ENCODE results near the gene TDRD15.
"Not testable (repeated sequence)": the region's sequence is repeated elsewhere in the genome, so short reads cannot be mapped to it uniquely, and the experiment has no call there.

The TDRD15 gene

DNA sequence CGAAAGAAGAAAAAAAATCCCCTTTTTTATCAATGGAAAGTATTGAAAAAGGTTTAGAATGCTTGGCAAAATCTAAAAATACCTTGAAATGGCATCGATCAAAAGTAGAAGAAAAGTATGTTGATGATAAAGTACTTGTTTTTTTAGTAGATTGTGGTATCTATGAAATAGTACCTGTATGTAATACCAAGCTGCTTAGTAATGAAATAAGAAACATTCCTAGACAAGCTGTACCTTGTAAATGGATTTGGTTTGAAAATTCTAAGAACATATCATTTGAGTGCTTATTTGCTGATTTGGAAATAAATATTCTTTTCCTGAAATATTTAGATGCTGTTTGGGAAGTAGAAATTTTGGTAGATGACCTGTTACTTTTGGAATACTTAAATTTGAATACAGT lies 18.4 kb downstream of the TDRD15 start (continued):
- no peak for TF ChIP-seq ZNF366 (tag by site-specific recombination; conservative IDR thresholded peaks at IDR 0.05)
- TF ChIP-seq ZBTB21 (tag by site-specific recombination; IDR thresholded peaks at IDR 0.05), result no peak
- no peak for TF ChIP-seq HOXA7 (CRISPR knock-in tag; IDR thresholded peaks at IDR 0.05; ENCODE audit: borderline replicate concordance)
- TF ChIP-seq, protein P1, sequence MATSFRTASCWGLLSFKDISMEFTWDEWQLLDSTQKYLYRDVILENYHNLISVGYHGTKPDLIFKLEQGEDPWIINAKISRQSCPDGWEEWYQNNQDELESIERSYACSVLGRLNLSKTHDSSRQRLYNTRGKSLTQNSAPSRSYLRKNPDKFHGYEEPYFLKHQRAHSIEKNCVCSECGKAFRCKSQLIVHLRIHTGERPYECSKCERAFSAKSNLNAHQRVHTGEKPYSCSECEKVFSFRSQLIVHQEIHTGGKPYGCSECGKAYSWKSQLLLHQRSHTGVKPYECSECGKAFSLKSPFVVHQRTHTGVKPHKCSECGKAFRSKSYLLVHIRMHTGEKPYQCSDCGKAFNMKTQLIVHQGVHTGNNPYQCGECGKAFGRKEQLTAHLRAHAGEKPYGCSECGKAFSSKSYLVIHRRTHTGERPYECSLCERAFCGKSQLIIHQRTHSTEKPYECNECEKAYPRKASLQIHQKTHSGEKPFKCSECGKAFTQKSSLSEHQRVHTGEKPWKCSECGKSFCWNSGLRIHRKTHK (tag by site-specific recombination; IDR thresholded peaks at IDR 0.05), result no peak
- TF ChIP-seq, protein P2, sequence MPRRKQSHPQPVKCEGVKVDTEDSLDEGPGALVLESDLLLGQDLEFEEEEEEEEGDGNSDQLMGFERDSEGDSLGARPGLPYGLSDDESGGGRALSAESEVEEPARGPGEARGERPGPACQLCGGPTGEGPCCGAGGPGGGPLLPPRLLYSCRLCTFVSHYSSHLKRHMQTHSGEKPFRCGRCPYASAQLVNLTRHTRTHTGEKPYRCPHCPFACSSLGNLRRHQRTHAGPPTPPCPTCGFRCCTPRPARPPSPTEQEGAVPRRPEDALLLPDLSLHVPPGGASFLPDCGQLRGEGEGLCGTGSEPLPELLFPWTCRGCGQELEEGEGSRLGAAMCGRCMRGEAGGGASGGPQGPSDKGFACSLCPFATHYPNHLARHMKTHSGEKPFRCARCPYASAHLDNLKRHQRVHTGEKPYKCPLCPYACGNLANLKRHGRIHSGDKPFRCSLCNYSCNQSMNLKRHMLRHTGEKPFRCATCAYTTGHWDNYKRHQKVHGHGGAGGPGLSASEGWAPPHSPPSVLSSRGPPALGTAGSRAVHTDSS (tag by site-specific recombination; IDR thresholded peaks at IDR 0.05), result no peak
- no peak for TF ChIP-seq ZSCAN30 (tag by site-specific recombination; IDR thresholded peaks at IDR 0.05)

DNA sequence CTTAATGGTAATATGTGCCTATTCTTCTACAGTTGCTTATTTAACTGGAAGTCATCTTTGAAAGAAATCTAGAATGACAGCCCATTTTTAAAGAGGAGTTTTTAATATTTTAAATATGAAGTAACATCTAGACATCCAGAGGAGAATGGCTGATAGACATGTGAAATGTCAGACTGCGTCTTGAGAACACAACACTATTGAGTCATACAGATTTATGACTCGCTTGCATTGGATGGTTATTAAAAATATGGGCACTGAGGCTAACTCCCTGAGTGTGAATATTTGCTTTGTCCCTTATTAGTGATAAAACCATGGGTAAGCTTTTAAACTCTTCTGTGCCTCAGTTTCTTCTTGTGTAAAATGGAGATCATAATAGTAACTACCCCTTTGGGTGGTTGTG lies 22.9 kb downstream of the TDRD15 start:
- no peaks in the 10 kb centered on the region for H3K36me3 ChIP-seq (ENCODE audit: control insufficient read depth in 2 of 2, insufficient read depth in 1 of 2, low read length in 2 of 2)
- ChIA-PET CTCF (no interaction called here), POLR2A (no interaction called here)
- no peak overlapping the region for H3K27ac ChIP-seq (ENCODE audit: extremely low read depth, low read depth, low read length)
- no peaks in the 10 kb centered on the region for H3K4me1 ChIP-seq (ENCODE audit: control insufficient read depth, insufficient read depth, low read length)
- H3K4me3 ChIP-seq (ENCODE audit: low read depth, low read length), result no peak overlapping the region
- no peaks in the 10 kb centered on the region for H3K9me3 ChIP-seq (ENCODE audit: control insufficient read depth, insufficient read depth, low read depth, low read length)
- TF ChIP-seq ZNF48 (tag by site-specific recombination; IDR thresholded peaks at IDR 0.05), result no peak

DNA sequence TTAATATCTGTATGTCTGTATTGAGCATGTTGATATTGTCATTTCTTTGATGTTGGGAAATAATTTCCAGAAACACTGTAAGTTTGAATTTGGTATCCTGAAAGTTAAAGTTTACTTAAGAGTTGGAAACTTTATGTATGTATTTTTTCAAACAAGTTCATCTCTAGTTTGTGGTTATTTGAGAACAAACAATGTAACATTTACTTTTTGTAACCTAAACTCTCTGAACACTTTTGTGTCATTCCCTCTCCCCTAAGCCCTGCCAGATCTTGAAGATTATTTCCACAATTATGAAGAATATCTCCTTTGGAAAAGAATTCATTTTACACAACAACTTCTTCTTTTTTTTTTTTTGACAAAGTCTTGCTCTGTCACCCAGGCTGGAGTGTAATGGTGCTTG lies 24.9 kb downstream of the TDRD15 start:
- Histone ChIP-seq H3K9me3 (ENCODE audit: control insufficient read depth, insufficient read depth, low read depth, low read length) (no peaks in the 10 kb centered on the region), H3K4me1 (ENCODE audit: control insufficient read depth, insufficient read depth, low read length) (no peaks in the 10 kb centered on the region), H3K4me3 (ENCODE audit: low read depth, low read length) (no peak overlapping the region), H3K36me3 (ENCODE audit: control insufficient read depth in 2 of 2, insufficient read depth in 1 of 2, low read length in 2 of 2) (no peaks in the 10 kb centered on the region), H3K27ac (ENCODE audit: extremely low read depth, low read depth, low read length) (no peak overlapping the region)
- ChIA-PET CTCF (no interaction called here), POLR2A (no interaction called here)
- TF ChIP-seq ZNF561 (tag by site-specific recombination; IDR thresholded peaks at IDR 0.05; ENCODE audit: borderline replicate concordance) (no peak), ZBTB7A (tag by site-specific recombination; IDR thresholded peaks at IDR 0.05; ENCODE audit: low read depth) (no peak), ZNF311 (tag by site-specific recombination; IDR thresholded peaks at IDR 0.05; ENCODE audit: borderline replicate concordance) (no peak), ZNF610 (tag by site-specific recombination; IDR thresholded peaks at IDR 0.05; ENCODE audit: borderline replicate concordance) (no peak), SETDB1 (IDR thresholded peaks at IDR 0.05; ENCODE audit: insufficient read length, low read length) (no peak), ZNF548 (tag by site-specific recombination; IDR thresholded peaks at IDR 0.05) (no peak), ZNF621 (tag by site-specific recombination; IDR thresholded peaks at IDR 0.05) (no peak), EGR2 (tag by site-specific recombination; IDR thresholded peaks at IDR 0.05; ENCODE audit: low read depth) (no peak), ZNF114 (tag by site-specific recombination; IDR thresholded peaks at IDR 0.05) (no peak), ZNF2 (tag by site-specific recombination; IDR thresholded peaks at IDR 0.05) (no peak), ZNF670 (tag by site-specific recombination; IDR thresholded peaks at IDR 0.05; ENCODE audit: low read depth) (no peak), ZNF335 (tag by site-specific recombination; conservative IDR thresholded peaks at IDR 0.05) (no peak)

DNA sequence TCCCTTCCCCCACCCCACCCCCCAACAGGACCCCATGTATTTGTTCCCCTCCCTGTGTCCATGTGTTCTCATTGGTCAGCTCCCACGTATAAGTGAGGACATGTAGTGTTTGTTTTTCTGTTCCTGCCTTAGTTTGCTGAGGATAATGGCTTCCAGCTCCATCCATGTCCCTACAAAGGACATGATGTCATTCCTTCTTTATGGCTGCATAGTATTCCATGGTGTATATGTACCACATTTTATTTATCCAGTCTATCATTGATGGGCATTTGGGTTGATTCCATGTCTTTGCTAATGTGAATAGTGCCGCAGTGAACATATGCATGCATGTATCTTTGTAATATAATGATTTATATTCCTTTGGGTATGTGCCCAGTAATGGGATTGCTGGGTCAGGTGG lies 27.5 kb downstream of the TDRD15 start:
- H3K4me3 ChIP-seq (ENCODE audit: low read depth, low read length); H3K9me3 ChIP-seq (ENCODE audit: control insufficient read depth, insufficient read depth, low read depth, low read length); CTCF ChIA-PET; H3K27ac ChIP-seq (ENCODE audit: extremely low read depth, low read depth, low read length); H3K4me1 ChIP-seq (ENCODE audit: control insufficient read depth, insufficient read depth, low read length); H3K36me3 ChIP-seq (ENCODE audit: control insufficient read depth in 2 of 2, insufficient read depth in 1 of 2, low read length in 2 of 2): not testable (repeated sequence)
- POLR2A ChIA-PET, result interaction anchor here (0.6 kb wide), 1 partner anchor 574 kb away, joined by 3 read pairs; no protein-coding TSS in a partner anchor
